Skeletal muscle satellite cell (primary cell): ENCODE measurements around the gene WWOX.

Experiments used
- H3K27me3 ChIP-seq: 2 replicates; pipeline ENCODE4 v1.7.0; 2013; ENCODE audit warnings: low read length; ENCODE audit not compliant: control insufficient read depth, insufficient read depth
- H3K36me3 ChIP-seq: 2 replicates; pipeline ENCODE4 v1.7.0; 2013; ENCODE audit warnings: mild to moderate bottlenecking, control low read depth, low read length; ENCODE audit not compliant: insufficient read depth
- H3K4me1 ChIP-seq: 2 replicates; pipeline ENCODE4 v1.7.0; 2013; ENCODE audit warnings: low read length; ENCODE audit not compliant: control insufficient read depth, insufficient read depth
- H3K4me2 ChIP-seq: 2 replicates; pipeline ENCODE4 v1.7.0; 2013; ENCODE audit warnings: mild to moderate bottlenecking, low read length
- H3K4me3 ChIP-seq: 2 replicates; pipeline ENCODE4 v1.7.0; 2013; ENCODE audit warnings: low read length
- H3K9ac ChIP-seq: 2 replicates; pipeline ENCODE4 v1.7.0; 2013; ENCODE audit warnings: mild to moderate bottlenecking, low read depth, low read length, moderate library complexity
- H3K9me3 ChIP-seq: replicated peaks from 2 replicates; pipeline ENCODE4 v1.7.0; 2013; ENCODE audit warnings: mild to moderate bottlenecking, control low read depth, low read length

The WWOX gene

DNA sequence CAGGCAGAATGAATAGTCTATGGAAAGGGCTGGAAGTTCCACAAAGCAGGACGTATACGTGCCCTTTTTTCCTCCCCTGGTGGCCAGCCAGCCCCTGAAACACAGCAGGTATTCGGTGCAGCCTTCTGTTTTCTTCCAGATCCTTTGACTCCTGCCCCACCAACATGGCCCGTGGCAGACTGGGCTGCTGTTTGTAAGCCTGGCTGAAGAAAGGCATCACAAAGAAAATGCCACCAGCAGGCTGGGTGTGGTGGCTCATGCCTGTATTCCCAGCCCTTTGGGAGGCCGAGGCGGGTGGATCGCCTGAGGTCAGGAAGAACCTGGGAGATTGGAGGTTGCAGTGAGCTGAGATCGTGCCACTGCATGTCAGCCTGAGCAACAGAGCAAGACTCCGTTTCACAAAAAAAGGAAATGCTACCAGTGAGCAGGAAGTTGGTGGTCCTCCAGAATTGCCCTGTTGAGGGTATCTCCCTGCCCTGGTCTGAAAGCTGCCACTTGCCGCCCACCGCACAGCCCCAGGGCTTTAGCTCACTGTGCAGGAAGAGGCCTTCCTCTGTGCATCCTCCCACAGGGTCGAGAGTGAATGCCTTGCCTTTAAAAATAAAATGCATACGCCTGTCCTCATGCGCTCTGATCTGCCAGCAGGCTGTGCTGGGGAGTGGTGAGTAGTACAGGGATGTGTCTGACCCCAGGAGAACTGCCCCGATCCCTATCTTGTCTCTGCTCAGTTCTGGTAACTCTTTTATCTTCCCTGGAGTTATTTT lies 913.4 kb downstream of the WWOX start:
- Histone ChIP-seq H3K4me2 (no peak overlapping the region), H3K4me3 (no peak overlapping the region), H3K4me1 (no peaks in the 10 kb centered on the region), H3K9me3 (no peaks in the 10 kb centered on the region), H3K36me3 (no peaks in the 10 kb centered on the region), H3K9ac (no peak overlapping the region), H3K27me3 (no peaks in the 10 kb centered on the region)

DNA sequence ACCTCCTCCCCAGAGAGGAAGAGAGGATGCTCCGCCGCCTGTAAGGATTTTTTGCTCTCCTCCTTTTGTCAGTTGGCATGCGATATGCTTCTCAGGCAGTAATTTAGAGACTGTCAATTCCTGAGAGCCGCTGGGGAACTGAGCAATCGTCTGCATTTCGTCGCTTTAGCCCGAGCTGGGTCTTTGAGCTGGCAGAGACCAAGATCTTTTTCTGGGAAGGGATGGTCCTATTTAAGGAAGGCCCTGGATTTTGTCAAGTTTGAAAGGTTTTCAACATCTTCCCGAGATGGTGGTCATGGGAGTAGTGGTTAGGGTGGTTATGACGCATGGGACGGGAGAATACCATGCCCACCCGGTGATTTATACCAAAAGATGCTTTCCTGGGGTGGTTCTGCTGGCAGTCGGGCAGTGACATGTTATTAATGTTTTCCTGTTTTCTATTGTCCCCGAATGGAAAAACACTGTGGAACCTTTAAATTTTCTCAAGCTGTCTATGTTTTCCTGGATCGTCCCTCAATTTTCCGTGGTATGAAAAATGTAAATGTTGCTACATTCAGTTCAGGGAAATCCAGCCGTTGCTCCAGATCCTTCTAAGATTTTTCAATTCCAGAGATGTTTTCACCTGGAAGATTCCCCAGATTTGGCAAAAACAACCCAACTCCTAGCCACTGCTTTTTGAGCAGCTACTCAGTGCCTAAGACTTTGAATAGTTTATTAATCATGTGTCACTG lies 914.6 kb downstream of the WWOX start:
- H3K27me3 ChIP-seq, result no peaks in the 10 kb centered on the region
- H3K9me3 ChIP-seq, result no peaks in the 10 kb centered on the region
- H3K4me2 ChIP-seq, result no peak overlapping the region
- H3K4me1 ChIP-seq, result no peaks in the 10 kb centered on the region
- H3K36me3 ChIP-seq, result no peaks in the 10 kb centered on the region
- H3K4me3 ChIP-seq, result no peak overlapping the region
- H3K9ac ChIP-seq, result no peak overlapping the region

DNA sequence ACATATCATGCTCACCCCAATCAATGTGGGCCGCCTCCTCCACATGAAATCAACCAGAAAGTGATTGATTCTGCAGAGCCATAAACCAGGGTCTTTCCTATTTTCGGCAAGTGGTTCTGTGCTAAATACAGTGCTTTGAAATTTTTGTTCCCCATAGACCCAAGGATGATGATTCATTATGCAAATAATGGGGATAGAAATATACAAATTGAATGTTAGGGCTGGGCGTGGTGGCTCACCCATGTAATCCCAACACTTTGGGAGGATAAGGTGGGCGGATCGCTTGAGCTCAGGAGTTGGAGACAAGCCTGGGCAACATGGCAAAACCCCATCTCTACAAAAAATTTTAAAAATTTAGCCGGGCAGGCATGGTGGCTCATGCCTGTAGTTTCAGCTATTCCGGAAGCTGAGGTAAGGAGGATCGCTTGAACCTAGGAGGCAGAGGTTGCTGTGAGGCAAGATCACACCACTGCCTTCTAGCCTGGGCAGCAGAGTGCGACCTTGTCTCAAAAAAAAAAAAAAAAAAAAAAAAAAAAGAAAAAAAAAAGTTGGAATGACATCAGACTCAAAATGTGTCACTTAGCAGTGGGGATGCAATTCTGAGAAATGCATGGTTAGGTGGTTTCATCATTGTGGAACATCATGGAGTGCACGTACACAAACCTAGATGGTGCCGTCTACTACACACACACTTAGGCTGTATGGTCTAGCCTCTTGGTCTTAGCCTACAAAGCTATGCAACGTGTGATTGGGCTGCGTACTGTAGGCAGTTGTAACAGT lies 919.4 kb downstream of the WWOX start:
- Histone ChIP-seq H3K4me3 (no peak overlapping the region), H3K4me1 (no peaks in the 10 kb centered on the region), H3K9ac (no peak overlapping the region), H3K36me3 (no peaks in the 10 kb centered on the region), H3K4me2 (no peak overlapping the region), H3K27me3 (no peaks in the 10 kb centered on the region), H3K9me3 (peaks cover 4% of the 10 kb centered on the region)

GRCh38 chr16:79019431-79019830 lies 920.0 kb downstream of the WWOX start:
- H3K4me1 ChIP-seq, result no peaks in the 10 kb centered on the region
- H3K4me3 ChIP-seq, result no peak overlapping the region
- no peak overlapping the region for H3K4me2 ChIP-seq
- no peaks in the 10 kb centered on the region for H3K27me3 ChIP-seq
- peaks cover 4% of the 10 kb centered on the region for H3K9me3 ChIP-seq
- no peaks in the 10 kb centered on the region for H3K36me3 ChIP-seq
- no peak overlapping the region for H3K9ac ChIP-seq

GRCh38 chr16:79021991-79022630 lies 922.7 kb downstream of the WWOX start:
- no peak overlapping the region for H3K4me3 ChIP-seq
- H3K27me3 ChIP-seq, result no peaks in the 10 kb centered on the region
- H3K9me3 ChIP-seq, result peaks cover 4% of the 10 kb centered on the region
- no peak overlapping the region for H3K4me2 ChIP-seq
- H3K4me1 ChIP-seq, result no peaks in the 10 kb centered on the region
- no peak overlapping the region for H3K9ac ChIP-seq
- no peaks in the 10 kb centered on the region for H3K36me3 ChIP-seq

DNA sequence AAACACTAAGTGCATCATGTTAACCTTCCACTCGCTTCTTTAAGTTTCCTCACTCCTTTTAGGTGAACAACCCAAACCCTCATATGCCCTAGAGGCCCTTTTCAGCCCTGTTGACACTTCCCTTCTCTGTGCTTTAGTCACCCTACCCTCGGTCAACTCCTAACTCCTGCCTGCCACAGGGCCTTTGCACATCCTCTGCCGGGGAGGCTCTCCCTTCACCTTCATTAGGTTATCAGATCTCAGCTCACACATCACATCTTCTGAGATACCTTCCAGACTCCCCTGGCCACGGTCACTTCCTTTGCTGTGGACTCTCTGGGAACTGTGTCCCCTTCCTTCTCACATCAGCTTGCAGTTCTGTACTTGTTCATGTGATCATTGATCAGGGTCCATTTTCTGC lies 926.7 kb downstream of the WWOX start:
- Histone ChIP-seq H3K9me3 (peaks cover 4% of the 10 kb centered on the region), H3K9ac (no peak overlapping the region), H3K27me3 (no peaks in the 10 kb centered on the region), H3K4me1 (no peaks in the 10 kb centered on the region), H3K4me3 (no peak overlapping the region), H3K4me2 (no peak overlapping the region), H3K36me3 (no peaks in the 10 kb centered on the region)

- no peaks in the 10 kb centered on the region for H3K4me1 ChIP-seq
- H3K36me3 ChIP-seq, result no peaks in the 10 kb centered on the region
- no peak overlapping the region for H3K9ac ChIP-seq
- no peaks in the 10 kb centered on the region for H3K27me3 ChIP-seq
- peaks cover 2% of the 10 kb centered on the region for H3K9me3 ChIP-seq
- no peak overlapping the region for H3K4me2 ChIP-seq
- no peak overlapping the region for H3K4me3 ChIP-seq
These were observed 937.1 kb downstream of the WWOX start for GRCh38 chr16:79036541-79036940.

- H3K9ac ChIP-seq, result no peak overlapping the region
- H3K4me1 ChIP-seq, result no peaks in the 10 kb centered on the region
- H3K36me3 ChIP-seq, result no peaks in the 10 kb centered on the region
- peaks cover 3% of the 10 kb centered on the region for H3K9me3 ChIP-seq
- no peaks in the 10 kb centered on the region for H3K27me3 ChIP-seq
- H3K4me3 ChIP-seq, result no peak overlapping the region
- H3K4me2 ChIP-seq, result no peak overlapping the region
These were observed 938.3 kb downstream of the WWOX start for GRCh38 chr16:79037521-79038373.

- no peak overlapping the region for H3K4me3 ChIP-seq
- H3K4me2 ChIP-seq, result no peak overlapping the region
These were observed 941.8 kb downstream of the WWOX start for GRCh38 chr16:79041206-79041605.

DNA sequence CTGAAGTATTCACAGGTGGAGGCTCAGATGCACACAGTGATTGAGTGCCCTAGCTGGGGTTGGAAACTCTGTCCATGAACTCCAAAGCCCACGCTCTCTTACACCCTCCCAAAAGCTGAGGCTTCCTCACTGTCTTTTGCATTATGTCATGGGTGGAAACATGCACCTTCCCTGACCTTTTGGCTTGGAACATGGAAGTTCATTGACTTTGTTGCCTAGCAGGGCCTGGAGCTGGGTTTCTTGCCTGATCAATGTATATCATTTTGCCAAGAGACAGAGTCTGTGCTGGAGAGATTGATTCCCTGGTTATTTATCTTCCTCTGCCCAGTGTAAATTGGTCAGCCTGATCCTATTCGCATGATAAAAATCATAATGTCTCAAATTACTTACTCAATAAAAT lies 942.7 kb downstream of the WWOX start:
- peaks cover 3% of the 10 kb centered on the region for H3K9me3 ChIP-seq
- H3K4me2 ChIP-seq, result no peak overlapping the region
- no peak overlapping the region for H3K9ac ChIP-seq
- H3K36me3 ChIP-seq, result no peaks in the 10 kb centered on the region
- H3K4me1 ChIP-seq, result no peaks in the 10 kb centered on the region
- H3K27me3 ChIP-seq, result no peaks in the 10 kb centered on the region
- H3K4me3 ChIP-seq, result no peak overlapping the region

More at GRCh38 chr16:79041206-79041605, 941.8 kb downstream of the WWOX start:
- Histone ChIP-seq H3K27me3 (no peaks in the 10 kb centered on the region), H3K9me3 (peaks cover 3% of the 10 kb centered on the region), H3K4me1 (no peaks in the 10 kb centered on the region), H3K36me3 (no peaks in the 10 kb centered on the region), H3K9ac (no peak overlapping the region)
